ENCODE measurements around the gene CNR2.
"Not testable (repeated sequence)": the region's sequence is repeated elsewhere in the genome, so short reads cannot be mapped to it uniquely, and the experiment has no call there.

Gene CNR2

GRCh38 chr1:23902321-23903278 is 10.6 kb downstream of the CNR2 start:
- no peak overlapping the region for H2AFZ ChIP-seq (ENCODE audit: low read length)
- no peak overlapping the region for H3K27ac ChIP-seq (ENCODE audit: low read depth, low read length, poor library complexity, severe bottlenecking)
- no peaks in the 10 kb centered on the region for H3K9me3 ChIP-seq (ENCODE audit: low read length)
- no peak overlapping the region for H3K4me3 ChIP-seq (ENCODE audit: low read depth, low read length, poor library complexity, severe bottlenecking)
- H3K4me1 ChIP-seq (ENCODE audit: insufficient read depth, low read length, severe bottlenecking): peaks cover 67% of the 10 kb centered on the region
- TF ChIP-seq, protein P1, sequence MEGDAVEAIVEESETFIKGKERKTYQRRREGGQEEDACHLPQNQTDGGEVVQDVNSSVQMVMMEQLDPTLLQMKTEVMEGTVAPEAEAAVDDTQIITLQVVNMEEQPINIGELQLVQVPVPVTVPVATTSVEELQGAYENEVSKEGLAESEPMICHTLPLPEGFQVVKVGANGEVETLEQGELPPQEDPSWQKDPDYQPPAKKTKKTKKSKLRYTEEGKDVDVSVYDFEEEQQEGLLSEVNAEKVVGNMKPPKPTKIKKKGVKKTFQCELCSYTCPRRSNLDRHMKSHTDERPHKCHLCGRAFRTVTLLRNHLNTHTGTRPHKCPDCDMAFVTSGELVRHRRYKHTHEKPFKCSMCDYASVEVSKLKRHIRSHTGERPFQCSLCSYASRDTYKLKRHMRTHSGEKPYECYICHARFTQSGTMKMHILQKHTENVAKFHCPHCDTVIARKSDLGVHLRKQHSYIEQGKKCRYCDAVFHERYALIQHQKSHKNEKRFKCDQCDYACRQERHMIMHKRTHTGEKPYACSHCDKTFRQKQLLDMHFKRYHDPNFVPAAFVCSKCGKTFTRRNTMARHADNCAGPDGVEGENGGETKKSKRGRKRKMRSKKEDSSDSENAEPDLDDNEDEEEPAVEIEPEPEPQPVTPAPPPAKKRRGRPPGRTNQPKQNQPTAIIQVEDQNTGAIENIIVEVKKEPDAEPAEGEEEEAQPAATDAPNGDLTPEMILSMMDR (IDR thresholded peaks at IDR 0.05; ENCODE audit: low read length): no peak
- no peak for TF ChIP-seq EZH2 (IDR thresholded peaks at IDR 0.05; ENCODE audit: borderline replicate concordance, low read length)
- H3F3A ChIP-seq (ENCODE audit: insufficient read depth, low read length): no peaks in the 10 kb centered on the region
- no peak overlapping the region for H3K9ac ChIP-seq (ENCODE audit: low read length)
- no peaks in the 10 kb centered on the region for H4K20me1 ChIP-seq (ENCODE audit: insufficient read depth, low read length)
- no peaks in the 10 kb centered on the region for H3K9me2 ChIP-seq (ENCODE audit: low read depth, low read length)
- no peaks in the 10 kb centered on the region for H3K27me3 ChIP-seq (ENCODE audit: insufficient read depth, low read length)
- 0 out of 2 replicates have a peak, but pooled peaks cover 6% of the 10 kb centered on the region for H3K79me2 ChIP-seq (ENCODE audit: insufficient read depth, low read length)
- no peak overlapping the region for H3K4me2 ChIP-seq (ENCODE audit: low read length)
- H3K36me3 ChIP-seq (ENCODE audit: insufficient read depth, low read length): peaks cover 36% of the 10 kb centered on the region

- Histone ChIP-seq H3K36me3 (ENCODE audit: insufficient read depth, low read length) (peaks cover 35% of the 10 kb centered on the region), H3K4me1 (ENCODE audit: insufficient read depth, low read length, severe bottlenecking) (peaks cover 57% of the 10 kb centered on the region)
- H3K9me2 ChIP-seq (ENCODE audit: low read depth, low read length); H3K9ac ChIP-seq (ENCODE audit: low read length); H3K4me3 ChIP-seq (ENCODE audit: low read depth, low read length, poor library complexity, severe bottlenecking); H4K20me1 ChIP-seq (ENCODE audit: insufficient read depth, low read length); H3K79me2 ChIP-seq (ENCODE audit: insufficient read depth, low read length); H3F3A ChIP-seq (ENCODE audit: insufficient read depth, low read length); H3K27ac ChIP-seq (ENCODE audit: low read depth, low read length, poor library complexity, severe bottlenecking); H3K9me3 ChIP-seq (ENCODE audit: low read length); H3K27me3 ChIP-seq (ENCODE audit: insufficient read depth, low read length); H2AFZ ChIP-seq (ENCODE audit: low read length); H3K4me2 ChIP-seq (ENCODE audit: low read length): not testable (repeated sequence)
These were observed 13.1 kb downstream of the CNR2 start for GRCh38 chr1:23900017-23900416.

DNA sequence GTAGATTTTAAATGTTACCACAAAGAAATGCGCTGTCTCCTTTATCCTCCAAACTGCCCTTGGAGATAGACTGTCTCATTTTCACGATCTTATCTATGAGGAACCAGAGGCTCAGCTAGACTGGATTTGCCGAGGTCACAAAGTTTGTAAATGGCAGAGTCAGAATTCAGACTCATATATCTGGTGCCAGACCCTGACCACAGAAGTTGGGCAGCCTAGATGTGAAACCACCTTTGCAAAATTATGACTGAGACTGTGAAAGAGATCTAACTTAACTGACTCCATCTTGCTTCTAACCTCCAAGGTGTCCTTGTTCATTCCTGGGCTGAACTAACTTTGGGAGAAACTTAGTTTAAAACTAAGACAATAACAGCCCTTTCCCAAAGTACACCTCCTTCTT is 14.1 kb downstream of the CNR2 start:
- H2AFZ ChIP-seq (ENCODE audit: low read length): no peak overlapping the region
- H3K9me3 ChIP-seq (ENCODE audit: low read length): no peaks in the 10 kb centered on the region
- no peak overlapping the region for H3K9ac ChIP-seq (ENCODE audit: low read length)
- H3K4me3 ChIP-seq (ENCODE audit: low read depth, low read length, poor library complexity, severe bottlenecking): no peak overlapping the region
- H3K4me2 ChIP-seq (ENCODE audit: low read length): 0 out of 2 replicates have a peak overlapping the region, but pooled peaks have one; percentile 11
- H4K20me1 ChIP-seq (ENCODE audit: insufficient read depth, low read length): no peaks in the 10 kb centered on the region
- peaks cover 54% of the 10 kb centered on the region for H3K4me1 ChIP-seq (ENCODE audit: insufficient read depth, low read length, severe bottlenecking)
- H3F3A ChIP-seq (ENCODE audit: insufficient read depth, low read length): no peaks in the 10 kb centered on the region
- 0 out of 2 replicates have a peak, but pooled peaks cover 3% of the 10 kb centered on the region for H3K79me2 ChIP-seq (ENCODE audit: insufficient read depth, low read length)
- no peak for TF ChIP-seq EZH2 (IDR thresholded peaks at IDR 0.05; ENCODE audit: borderline replicate concordance, low read length)
- TF ChIP-seq, protein P1 (IDR thresholded peaks at IDR 0.05; ENCODE audit: low read length): no peak
- H3K27ac ChIP-seq (ENCODE audit: low read depth, low read length, poor library complexity, severe bottlenecking): peak overlapping the region; percentile 29
- H3K36me3 ChIP-seq (ENCODE audit: insufficient read depth, low read length): peaks cover 30% of the 10 kb centered on the region
- no peaks in the 10 kb centered on the region for H3K9me2 ChIP-seq (ENCODE audit: low read depth, low read length)
- no peaks in the 10 kb centered on the region for H3K27me3 ChIP-seq (ENCODE audit: insufficient read depth, low read length)
